ENCODE measurements around the gene LLCFC1. TPM values are rescaled to one million over a fixed set of nuclear protein-coding genes. Genes with fewer than 3 reads are reported as not detected.

LLCFC1 gene
- total and polyA plus RNA-seq, 2 experiments from 2014 or later, result not detected

- H3F3A ChIP-seq (replicated peaks; ENCODE audit: low read depth), result no peaks in the 10 kb centered on the region
- H2AFZ ChIP-seq, result no peak overlapping the region; the same call in 1 of the 2 replicates
- H4K20me1 ChIP-seq (replicated peaks; ENCODE audit: insufficient read depth), result no peaks in the 10 kb centered on the region
- Mint-ChIP-seq H3K9me3 (peaks cover 5% of the 10 kb centered on the region; the same call in 2 of the 3 replicates), H3K4me1 (peaks cover 2% of the 10 kb centered on the region; the same call in 1 of the 3 replicates), H3K36me3 (ENCODE audit: low read depth) (no peaks in the 10 kb centered on the region; the same call in 2 of the 3 replicates), H3K27me3 (ENCODE audit: insufficient read depth, low read depth, poor library complexity) (peaks cover 5% of the 10 kb centered on the region), H3K4me3 (no peak overlapping the region), H3K27ac (no peak overlapping the region)
- no peaks in the 10 kb centered on the region for H3K79me2 ChIP-seq (replicated peaks; ENCODE audit: insufficient read depth)
- no peaks in the 10 kb centered on the region for H3K4me1 ChIP-seq (ENCODE audit: insufficient read depth)
- ATAC-seq (no peak), DNase-seq (ENCODE audit: low spot score) (no peak)
- no peak overlapping the region for H3K27ac ChIP-seq (ENCODE audit: low read depth)
- H3K9me2 ChIP-seq (ENCODE audit: insufficient read depth), result no peaks in the 10 kb centered on the region
- no peak overlapping the region for H3K4me2 ChIP-seq
- no peak overlapping the region for H3K4me3 ChIP-seq
- no peaks in the 10 kb centered on the region for H3K27me3 ChIP-seq (ENCODE audit: insufficient read depth)
- TF ChIP-seq ZNF114 (CRISPR knock-in tag; IDR thresholded peaks at IDR 0.05), result no peak
- no peak for TF ChIP-seq ZNF331 (CRISPR knock-in tag; IDR thresholded peaks at IDR 0.05; ENCODE audit: low read depth)
- TF ChIP-seq CTCF (conservative IDR thresholded peaks at IDR 0.05; ENCODE audit: low read depth in 2 of 2), result no peak
- H3K36me3 ChIP-seq (ENCODE audit: insufficient read depth), result no peaks in the 10 kb centered on the region
These were observed 47.7 kb upstream of the LLCFC1 start for GRCh38 chr7:142891490-142892082.

- Mint-ChIP-seq H3K36me3 (ENCODE audit: low read depth) (no peaks in the 10 kb centered on the region; the same call in 2 of the 3 replicates), H3K27me3 (ENCODE audit: insufficient read depth, low read depth, poor library complexity) (peaks cover 5% of the 10 kb centered on the region), H3K4me1 (peaks cover 2% of the 10 kb centered on the region; the same call in 1 of the 3 replicates), H3K4me3 (no peak overlapping the region), H3K27ac (no peak overlapping the region), H3K9me3 (peaks cover 5% of the 10 kb centered on the region; the same call in 2 of the 3 replicates)
- Histone ChIP-seq H3K79me2 (replicated peaks; ENCODE audit: insufficient read depth) (no peaks in the 10 kb centered on the region), H3K9me2 (ENCODE audit: insufficient read depth) (no peaks in the 10 kb centered on the region), H4K20me1 (replicated peaks; ENCODE audit: insufficient read depth) (no peaks in the 10 kb centered on the region), H3K4me1 (ENCODE audit: insufficient read depth) (no peaks in the 10 kb centered on the region), H3K36me3 (ENCODE audit: insufficient read depth) (no peaks in the 10 kb centered on the region), H3K27me3 (ENCODE audit: insufficient read depth) (no peaks in the 10 kb centered on the region), H3F3A (replicated peaks; ENCODE audit: low read depth) (no peaks in the 10 kb centered on the region), H3K4me2 (no peak overlapping the region), H3K27ac (ENCODE audit: low read depth) (no peak overlapping the region), H3K4me3 (no peak overlapping the region), H2AFZ (no peak overlapping the region)
- no peak for DNase-seq (ENCODE audit: low spot score)
- no peak for ATAC-seq
- TF ChIP-seq CREB1 (CRISPR knock-in tag; IDR thresholded peaks at IDR 0.05; ENCODE audit: low read depth) (no peak), ZNF462 (CRISPR knock-in tag; IDR thresholded peaks at IDR 0.05) (no peak), JUNB (IDR thresholded peaks at IDR 0.05; ENCODE audit: unreplicated experiment) (no peak), ZNF331 (CRISPR knock-in tag; IDR thresholded peaks at IDR 0.05; ENCODE audit: low read depth) (no peak), ETS1 (IDR thresholded peaks at IDR 0.05) (no peak), NANOG (IDR thresholded peaks at IDR 0.05; ENCODE audit: borderline replicate concordance) (no peak), POLR2AphosphoS5 (IDR thresholded peaks at IDR 0.05; ENCODE audit: low read depth) (no peak), EZH2 (IDR thresholded peaks at IDR 0.05; ENCODE audit: low read depth, unreplicated experiment) (no peak), CTCF (conservative IDR thresholded peaks at IDR 0.05; ENCODE audit: low read depth in 2 of 2) (no peak)
These were observed 46.3 kb upstream of the LLCFC1 start for GRCh38 chr7:142892951-142893350.

All from GM23338 (cell line).